Ovary (tissue), 9 donors: ENCODE data around the gene PDE7B. TPM values are rescaled to one million over a fixed set of nuclear protein-coding genes. Genes with fewer than 3 reads are reported as not detected.

ENCODE experiments used
- DNase-seq, 5 donors: peaks; one replicate each; pipeline ENCODE4 v3.0.0-alpha.2; 2019 to 2020
- H3K27ac ChIP-seq, 2 donors: fragments of 200-600 bp; one replicate each; pipeline versions ENCODE4 v1.5.1 to v1.8.0; 2019 to 2022
- H3K27me3 ChIP-seq: fragments of 200-600 bp; one replicate; pipeline ENCODE4 v1.8.0; 2022
- H3K36me3 ChIP-seq: fragments of 200-600 bp; sonication (generic); one replicate; pipeline ENCODE4 v1.5.1; 2019
- H3K4me1 ChIP-seq: one replicate; pipeline ENCODE4 v1.8.1; 2013; ENCODE audit warnings: mild to moderate bottlenecking, moderate library complexity; ENCODE audit not compliant: insufficient read depth
- H3K4me3 ChIP-seq: fragments of 200-600 bp; sonication (generic); one replicate; pipeline ENCODE4 v1.5.1; 2017
- H3K9me3 ChIP-seq, 2 donors: fragments of 200-600 bp in 1 of 2; sonication (generic) in 1 of 2; one replicate each; pipeline versions ENCODE4 v1.5.1 to v1.8.1; 2013 to 2019; ENCODE audit warnings: mild to moderate bottlenecking in 1 of 2, moderate library complexity in 1 of 2
- CTCF ChIP-seq, 3 donors: fragments of 450-650 bp in 2 of 3; fragments of 200-600 bp in 1 of 3; IDR thresholded peaks; one replicate each; pipeline versions ENCODE4 v1.5.1 to v1.8.0; 2016 to 2022; ENCODE audit warnings: antibody characterized with exemption in 3 of 3, mild to moderate bottlenecking in 1 of 3
- EP300 ChIP-seq: sonication (generic); formaldehyde crosslinking; IDR thresholded peaks from one replicate; pipeline ENCODE4 v1.6.1; 2017; ENCODE audit warnings: antibody characterized with exemption
- POLR2A ChIP-seq: fragments of 450-650 bp; IDR thresholded peaks from one replicate; pipeline ENCODE4 v1.6.1; 2017; ENCODE audit warnings: antibody characterized with exemption, mild to moderate bottlenecking, moderate library complexity
- WGBS, 3 donors: extraction: QIAGEN DNeasy Blood & Tissue Kit in 1 of 3; methylation state at CpG; one replicate each; pipeline versions ENCODE4 v1.1.5 to v1.1.7; 2013 to 2017; 5-methylcytosine and 5-hydroxymethylcytosine counted together
- intact Hi-C, 4 donors: fragments of 100-400 bp; cut with DNase I; formaldehyde crosslinking; loops; one replicate each; pipeline versions ENCODE4 v1.11.0 to v1.15.1; 2022 to 2023
- polyA plus RNA-seq, 2 donors: library from polyadenylated mRNA; stranded (reverse); fragments of 200-250 nt in 1 of 2; fragments of 350-450 nt in 1 of 2; fragmentation: Illumina TruSeq in 1 of 2; extraction: RNeasy Lipid Tissue Mini Kit (QIAGEN cat#74804) in 1 of 2; gene quantifications; one replicate each; pipeline ENCODE4 v1.2.3, GENCODE V29; 2013 to 2014
- total RNA-seq, 7 donors: library from RNA; depleted of rRNA in 2 of 7; stranded (reverse); fragments of >200 nt in 2 of 7; fragmentation: NEBNext Ultra II Directional in 3 of 7; extraction: Animal tissue kit (Norgen Biotek cat#: 25700) in 3 of 7; gene quantifications; one replicate each; pipeline versions ENCODE4 v1.1.0 to v1.2.4, GENCODE V29; 2016 to 2023
- donor health status: DM: no; HTN: no; CAD: no; lungs with moderate emphysema.
- donor health status: DM: no; HTN: no; CAD: no.
- donor health status: Bipolar disorder and iron deficiency.
- donor health status: DM: yes; HTN: yes; CAD: no.
- donor health status: DM: no; HTN: no; CAD: no.
- donor health status: DM: yes; HTN: yes; CAD: no.

Gene PDE7B
- total and polyA plus RNA-seq, 9 donors, result 11.6 to 62.7 (median 21.6) TPM

DNA sequence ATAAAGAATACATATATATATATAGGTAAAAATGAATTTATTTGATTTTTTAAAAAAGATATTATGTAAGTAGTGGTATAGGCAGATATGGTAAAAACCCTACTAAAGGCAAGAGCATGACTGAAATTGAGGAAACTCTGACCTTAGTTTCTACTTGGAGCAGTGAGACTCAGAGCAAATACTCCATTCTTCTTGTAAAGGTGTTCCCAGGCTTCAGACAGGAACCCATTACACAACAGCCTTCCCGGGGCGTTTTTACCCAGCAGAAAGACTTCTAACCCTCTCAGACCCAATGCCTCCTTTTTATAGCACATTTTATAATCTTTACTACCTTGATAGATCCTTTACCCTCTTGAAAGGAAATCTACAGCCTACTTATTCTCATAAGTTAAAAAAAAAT is 274.1 kb downstream of the PDE7B start:
- Histone ChIP-seq H3K27ac (no peak overlapping the region), H3K36me3 (no peaks in the 10 kb centered on the region), H3K27me3 (no peaks in the 10 kb centered on the region), H3K9me3 (no peaks in the 10 kb centered on the region), H3K4me1 (peaks cover 5% of the 10 kb centered on the region), H3K4me3 (no peak overlapping the region)
- 96 to 98% (median 97%) methylated on average over 2 of the region's 2 CpGs for WGBS, 3 donors
- TF ChIP-seq POLR2A (no peak), CTCF (IDR thresholded peaks at IDR 0.05) (no peak), EP300 (no peak)
- no peak for DNase-seq
- intact Hi-C loops, result no loop called here

- Histone ChIP-seq H3K36me3 (no peaks in the 10 kb centered on the region), H3K27ac (peak overlapping the region in 1 of 2 donors; percentile 65), H3K4me3 (no peak overlapping the region), H3K27me3 (no peaks in the 10 kb centered on the region), H3K9me3 (no peaks in the 10 kb centered on the region), H3K4me1 (peaks cover 5% of the 10 kb centered on the region)
- 49 to 58% (median 54%) methylated on average over 2 of the region's 2 CpGs for WGBS, 3 donors
- DNase-seq, result no peak
- no peak for TF ChIP-seq EP300
- no peak for TF ChIP-seq POLR2A
- TF ChIP-seq CTCF (IDR thresholded peaks at IDR 0.05), result no peak
- intact Hi-C loops, result no loop called here
Measured at GRCh38 chr6:136127873-136128272, 276.4 kb downstream of the PDE7B start.

DNA sequence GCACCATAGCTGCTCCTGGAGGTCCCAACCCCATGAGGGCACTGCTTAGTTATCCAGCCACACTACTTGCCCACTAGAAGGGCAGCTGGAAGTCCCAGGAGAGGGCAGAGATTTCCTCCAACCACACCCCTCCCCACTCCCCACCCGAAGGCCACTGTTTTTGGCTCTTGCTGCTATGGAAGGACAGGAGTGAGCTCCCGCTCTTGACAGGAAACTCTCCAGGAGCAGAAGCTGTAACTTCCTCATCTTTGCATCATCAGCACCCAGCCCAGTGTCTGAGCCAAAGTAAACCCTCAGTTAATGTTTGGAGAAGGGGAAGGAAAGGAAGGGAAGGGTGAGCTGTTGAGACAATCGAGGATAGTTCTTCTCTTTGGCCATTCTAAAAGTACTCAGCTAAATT is 277.9 kb downstream of the PDE7B start:
- TF ChIP-seq POLR2A, result no peak
- TF ChIP-seq EP300, result no peak
- TF ChIP-seq CTCF (IDR thresholded peaks at IDR 0.05), result no peak
- DNase-seq, result no peak
- no peaks in the 10 kb centered on the region for H3K36me3 ChIP-seq
- H3K27me3 ChIP-seq, result no peaks in the 10 kb centered on the region
- H3K9me3 ChIP-seq, result no peaks in the 10 kb centered on the region
- WGBS, 3 donors, result 79 to 84% (median 81%) methylated on average over 3 of the region's 3 CpGs
- H3K4me3 ChIP-seq, result no peak overlapping the region
- H3K4me1 ChIP-seq, result peaks cover 4% of the 10 kb centered on the region
- intact Hi-C loops, result no loop called here
- no peak overlapping the region for H3K27ac ChIP-seq

DNA sequence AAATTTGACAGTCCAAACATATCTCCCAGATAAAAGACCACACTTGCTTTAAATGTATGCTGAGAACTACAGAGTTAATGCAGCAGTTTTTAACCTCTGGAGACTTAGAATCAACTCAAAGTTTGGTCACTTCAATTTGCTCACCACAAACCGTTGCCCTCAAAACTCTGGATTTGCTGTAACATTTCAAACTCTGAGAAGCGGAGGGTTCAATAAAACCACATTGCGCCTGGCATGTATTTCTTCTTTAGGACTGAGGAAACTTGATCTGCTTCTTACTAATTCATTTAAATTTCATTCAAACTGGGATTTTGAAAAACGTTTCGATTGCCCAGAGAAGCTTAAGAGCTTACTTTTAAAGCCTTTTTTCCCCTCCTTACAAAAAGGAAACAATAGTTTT is 282.8 kb downstream of the PDE7B start:
- Histone ChIP-seq H3K27ac (no peak overlapping the region), H3K9me3 (no peaks in the 10 kb centered on the region), H3K36me3 (no peaks in the 10 kb centered on the region), H3K4me3 (no peak overlapping the region), H3K27me3 (no peaks in the 10 kb centered on the region), H3K4me1 (no peaks in the 10 kb centered on the region)
- WGBS, 3 donors, result 84 to 91% (median 85%) methylated on average over 5 of the region's 5 CpGs
- no peak for DNase-seq
- intact Hi-C loops, result no loop called here
- TF ChIP-seq CTCF (IDR thresholded peaks at IDR 0.05), result no peak
- no peak for TF ChIP-seq EP300
- TF ChIP-seq POLR2A, result no peak

DNA sequence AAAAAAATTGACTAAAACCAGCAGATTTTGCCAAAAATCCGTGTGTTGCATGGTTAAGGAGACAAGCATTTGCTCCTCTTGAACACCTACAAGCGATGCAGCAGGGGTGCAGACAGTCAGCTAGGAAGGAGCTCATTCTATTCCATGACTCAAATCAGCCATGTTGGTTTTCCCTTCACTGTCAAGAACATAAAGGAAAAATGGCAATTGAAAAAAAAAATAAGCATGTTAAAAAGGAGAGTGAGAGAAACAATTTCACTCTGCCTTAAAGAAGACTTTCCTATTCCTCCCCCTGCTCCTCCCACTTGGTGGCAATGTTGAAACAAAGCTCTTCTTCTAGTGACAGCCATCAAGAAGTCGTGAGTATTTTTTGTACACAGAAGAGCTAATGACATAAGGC is 283.2 kb downstream of the PDE7B start:
- Histone ChIP-seq H3K27ac (no peak overlapping the region), H3K36me3 (no peaks in the 10 kb centered on the region), H3K9me3 (no peaks in the 10 kb centered on the region), H3K27me3 (no peaks in the 10 kb centered on the region), H3K4me3 (no peak overlapping the region), H3K4me1 (no peaks in the 10 kb centered on the region)
- intact Hi-C loops, result no loop called here
- 88 to 93% (median 93%) methylated on average over 3 of the region's 3 CpGs for WGBS, 3 donors
- no peak for DNase-seq
- TF ChIP-seq EP300 (no peak), CTCF (IDR thresholded peaks at IDR 0.05) (no peak), POLR2A (no peak)
